Fibroblast of pulmonary artery (primary cell): ENCODE results near the gene CDC42EP5.

Source experiments
- DNase-seq: peaks from one replicate; pipeline ENCODE4 v3.0.0-alpha.2; 2010; ENCODE audit warnings: low read depth
- H3K4me3 ChIP-seq: replicated peaks from 2 replicates; pipeline ENCODE4 v1.5.1; 2011; ENCODE audit warnings: low read depth, mild to moderate bottlenecking, control low read depth, low read length, moderate library complexity
- TF ChIP-seq, protein P1 (sequence below): IDR thresholded peaks from 2 replicates; pipeline ENCODE4 v1.5.1; 2011; ENCODE audit warnings: mild to moderate bottlenecking, control low read depth, low read length, inconsistent platforms; ENCODE audit errors: missing control alignments

The CDC42EP5 gene

DNA sequence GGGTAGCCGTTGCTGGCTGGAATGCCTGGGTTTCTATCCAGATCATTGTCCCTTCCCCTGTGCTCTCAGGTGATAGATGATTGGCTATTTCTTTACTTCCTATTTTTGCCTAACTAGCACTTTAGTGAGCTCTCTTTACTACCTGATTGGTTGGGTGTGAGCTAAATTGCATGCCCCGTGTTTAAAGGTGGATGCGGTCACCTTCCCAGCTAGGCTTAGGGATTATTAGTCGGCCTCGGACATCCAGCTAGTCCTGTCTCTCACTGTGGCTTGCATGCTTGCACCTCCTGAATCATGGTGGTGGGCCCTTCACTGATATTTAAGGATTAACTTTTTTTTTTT is 47.7 kb downstream of the CDC42EP5 start:
- TF ChIP-seq, protein P1, sequence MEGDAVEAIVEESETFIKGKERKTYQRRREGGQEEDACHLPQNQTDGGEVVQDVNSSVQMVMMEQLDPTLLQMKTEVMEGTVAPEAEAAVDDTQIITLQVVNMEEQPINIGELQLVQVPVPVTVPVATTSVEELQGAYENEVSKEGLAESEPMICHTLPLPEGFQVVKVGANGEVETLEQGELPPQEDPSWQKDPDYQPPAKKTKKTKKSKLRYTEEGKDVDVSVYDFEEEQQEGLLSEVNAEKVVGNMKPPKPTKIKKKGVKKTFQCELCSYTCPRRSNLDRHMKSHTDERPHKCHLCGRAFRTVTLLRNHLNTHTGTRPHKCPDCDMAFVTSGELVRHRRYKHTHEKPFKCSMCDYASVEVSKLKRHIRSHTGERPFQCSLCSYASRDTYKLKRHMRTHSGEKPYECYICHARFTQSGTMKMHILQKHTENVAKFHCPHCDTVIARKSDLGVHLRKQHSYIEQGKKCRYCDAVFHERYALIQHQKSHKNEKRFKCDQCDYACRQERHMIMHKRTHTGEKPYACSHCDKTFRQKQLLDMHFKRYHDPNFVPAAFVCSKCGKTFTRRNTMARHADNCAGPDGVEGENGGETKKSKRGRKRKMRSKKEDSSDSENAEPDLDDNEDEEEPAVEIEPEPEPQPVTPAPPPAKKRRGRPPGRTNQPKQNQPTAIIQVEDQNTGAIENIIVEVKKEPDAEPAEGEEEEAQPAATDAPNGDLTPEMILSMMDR: no peak
- DNase-seq: no peak
- no peak overlapping the region for H3K4me3 ChIP-seq

DNA sequence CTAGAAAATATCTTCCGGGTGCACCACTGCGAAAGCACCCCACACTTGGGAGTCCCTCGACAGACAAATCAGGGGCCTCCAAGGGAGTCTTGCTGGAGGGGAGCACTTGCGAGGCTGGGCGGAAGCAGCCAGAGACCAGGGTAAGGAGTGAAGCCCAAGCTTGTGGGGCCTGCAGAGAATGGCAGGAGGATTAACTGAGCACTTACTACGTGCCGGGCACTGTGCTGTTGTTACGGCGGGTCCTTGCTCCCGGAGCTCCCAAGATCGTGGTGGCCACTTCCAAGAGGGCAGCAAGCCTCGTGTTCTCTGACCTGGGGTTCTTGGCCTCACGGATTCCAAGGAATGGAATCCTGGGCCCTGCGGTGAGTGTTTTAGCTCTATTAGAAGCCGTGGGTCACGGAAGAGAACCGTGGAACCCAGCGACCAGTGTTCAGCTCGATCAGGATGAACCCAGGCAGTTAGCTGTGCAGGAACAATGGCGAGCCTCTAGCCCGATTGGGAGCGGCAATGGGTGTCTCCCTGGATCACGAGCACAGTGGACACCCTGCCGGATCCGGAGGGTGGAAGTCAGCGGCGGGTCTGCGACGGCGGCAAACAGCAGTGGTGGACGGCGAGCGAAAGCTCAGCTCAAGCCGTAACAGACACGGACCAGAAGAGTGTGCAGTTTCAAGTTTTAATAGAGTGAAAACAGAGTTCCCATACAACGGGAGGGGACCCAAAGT is 48.3 kb downstream of the CDC42EP5 start:
- TF ChIP-seq, protein P1: no peak
- DNase-seq: no peak
- H3K4me3 ChIP-seq: no peak overlapping the region

- TF ChIP-seq, protein P1: no peak
- H3K4me3 ChIP-seq: no peak overlapping the region
- no peak for DNase-seq
These were observed 48.9 kb downstream of the CDC42EP5 start for GRCh38 chr19:54424201-54424600.

DNA sequence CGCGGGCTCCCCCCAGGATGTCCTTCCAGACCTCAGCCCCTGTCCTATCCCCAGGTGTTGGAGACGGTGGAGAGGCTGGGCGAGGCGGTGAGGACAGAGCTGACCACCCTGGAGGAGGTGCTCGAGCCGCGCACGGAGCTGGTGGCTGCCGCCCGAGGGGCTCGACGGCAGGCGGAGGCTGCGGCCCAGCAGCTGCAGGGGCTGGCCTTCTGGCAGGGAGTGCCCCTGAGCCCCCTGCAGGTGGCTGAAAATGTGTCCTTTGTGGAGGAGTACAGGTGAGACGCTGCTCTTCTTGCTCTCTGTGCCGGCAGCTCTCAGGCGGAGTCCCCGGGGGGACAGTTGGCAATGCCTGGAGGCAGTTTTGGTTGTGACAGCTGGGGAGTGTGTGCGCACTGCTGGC is 51.0 kb downstream of the CDC42EP5 start:
- no peak overlapping the region for H3K4me3 ChIP-seq
- TF ChIP-seq, protein P1: no peak
- no peak for DNase-seq

DNA sequence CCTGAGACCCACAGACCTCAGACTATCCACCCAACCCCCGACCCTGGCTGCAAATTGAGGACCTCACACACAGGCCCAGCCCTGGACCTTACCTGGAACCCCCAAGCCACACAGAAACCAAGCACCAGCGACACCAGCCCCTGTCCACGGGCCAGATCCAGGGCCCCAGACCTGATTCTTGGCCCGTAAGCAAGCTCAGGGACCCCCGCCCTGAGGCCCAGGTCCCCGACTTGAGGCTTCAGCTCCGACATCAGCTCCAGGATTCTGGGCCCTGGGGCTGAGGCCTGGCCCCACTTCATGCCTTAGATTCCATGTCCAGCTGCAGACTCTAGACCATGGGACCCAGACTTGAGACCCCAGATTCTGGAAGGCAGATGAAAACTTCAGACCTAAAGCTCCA is 51.6 kb downstream of the CDC42EP5 start:
- no peak overlapping the region for H3K4me3 ChIP-seq
- no peak for DNase-seq

GRCh38 chr19:54421169-54421516 is 52.0 kb downstream of the CDC42EP5 start:
- TF ChIP-seq, protein P1: no peak

More for the DNA sequence above, 51.6 kb downstream of the CDC42EP5 start:
- TF ChIP-seq, protein P1: no peak

More at GRCh38 chr19:54421169-54421516, 52.0 kb downstream of the CDC42EP5 start:
- no peak overlapping the region for H3K4me3 ChIP-seq
- no peak for DNase-seq
